BLaER1 treated with 17β-estradiol and CSF1 and Interleukin-3, amounts not matched to agents 10 nM and 100 nM (cell line): ENCODE data around the gene G2E3.
"Not testable (repeated sequence)": the region's sequence is repeated elsewhere in the genome, so short reads cannot be mapped to it uniquely, and the experiment has no call there.

ENCODE experiments used
- H3K27ac ChIP-seq, 11 experiments: shearing (Covaris generic); formaldehyde crosslinking; 2 replicates each; pipeline ENCODE4 v1.8.1; 2022
- H3K27me3 ChIP-seq, 11 experiments: shearing (Covaris generic); formaldehyde crosslinking; 2 replicates each; pipeline ENCODE4 v1.8.1; 2022
- H3K36me3 ChIP-seq, 11 experiments: shearing (Covaris generic); formaldehyde crosslinking; 2 replicates each; pipeline ENCODE4 v1.8.1; 2022
- H3K4me1 ChIP-seq, 10 experiments: shearing (Covaris generic); formaldehyde crosslinking; 2 replicates each; pipeline ENCODE4 v1.8.1; 2022
- H3K4me2 ChIP-seq, 11 experiments: shearing (Covaris generic); formaldehyde crosslinking; 2 replicates each; pipeline ENCODE4 v1.8.1; 2022
- H3K4me3 ChIP-seq, 10 experiments: shearing (Covaris generic); formaldehyde crosslinking; 2 replicates each; pipeline ENCODE4 v1.8.1; 2022
- H3K9ac ChIP-seq, 11 experiments: shearing (Covaris generic); formaldehyde crosslinking; 2 replicates each; pipeline ENCODE4 v1.8.1; 2022
- H3K9me3 ChIP-seq, 11 experiments: shearing (Covaris generic); formaldehyde crosslinking; replicated peaks in 1 of 11; 2 replicates each; pipeline ENCODE4 v1.8.1; 2022
- H4K20me1 ChIP-seq, 11 experiments: shearing (Covaris generic); formaldehyde crosslinking; 2 replicates each; pipeline ENCODE4 v1.8.1; 2022
- Cebpa-rat ChIP-seq, 11 experiments: shearing (Covaris generic); IDR thresholded peaks; 2 replicates each; pipeline ENCODE4 v1.8.1; 2022

G2E3 gene

GRCh38 chr14:30528119-30528518 is 30.8 kb upstream of the G2E3 start:
- no peaks in the 10 kb centered on the region for H3K27me3 ChIP-seq
- no peaks in the 10 kb centered on the region for H4K20me1 ChIP-seq
- TF ChIP-seq Cebpa-rat (IDR thresholded peaks at IDR 0.05) = no peak
- H3K36me3 ChIP-seq = no peaks in the 10 kb centered on the region
- no peak overlapping the region for H3K27ac ChIP-seq
- no peaks in the 10 kb centered on the region for H3K4me1 ChIP-seq
- H3K4me3 ChIP-seq = no peak overlapping the region
- H3K4me2 ChIP-seq = no peak overlapping the region
- H3K9ac ChIP-seq = no peak overlapping the region
- H3K9me3 ChIP-seq = peaks cover 0 to 13% (median 8%) of the 10 kb centered on the region in 11 experiments; a peak in 11 of 22 replicates

DNA sequence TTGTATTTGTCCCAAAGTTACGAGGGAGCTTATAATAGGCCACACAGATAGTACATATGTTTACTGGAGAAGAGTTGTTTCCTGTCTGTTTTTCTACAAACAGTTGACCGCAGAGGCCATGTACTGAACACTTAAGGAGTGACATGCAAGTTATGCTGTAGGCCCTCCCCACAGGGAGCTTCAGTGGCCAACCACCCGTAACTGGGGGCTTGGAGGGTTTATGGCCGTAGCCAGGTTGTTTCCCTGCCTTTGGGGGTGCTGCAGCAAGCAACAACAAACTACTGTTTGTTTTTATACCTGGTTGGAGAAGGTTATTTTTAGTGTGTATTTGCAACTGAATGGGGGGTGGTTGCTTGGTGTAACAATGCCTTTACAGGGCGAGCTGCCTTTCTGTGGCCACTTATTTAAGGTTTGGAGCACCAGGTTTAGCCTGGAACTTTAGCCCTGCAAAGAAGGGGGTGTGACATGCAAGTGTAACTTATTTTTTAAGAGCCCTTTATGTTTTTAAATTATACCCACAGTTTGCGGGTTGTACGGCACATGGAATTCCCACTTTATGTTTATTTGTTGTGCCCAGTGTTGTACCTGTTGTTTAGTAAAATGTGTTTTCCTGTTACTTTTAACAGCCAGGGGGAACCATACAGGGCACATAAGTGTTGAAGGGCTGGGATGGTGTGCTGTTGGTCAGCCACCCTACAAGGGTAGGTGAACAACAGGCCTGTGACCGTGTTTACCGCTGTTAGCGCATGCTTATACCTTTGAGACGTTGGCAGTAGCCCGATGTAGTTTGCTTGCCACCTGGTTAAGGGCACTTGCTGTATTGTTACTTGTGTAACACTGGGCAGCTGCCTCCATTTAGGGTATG is 29.9 kb upstream of the G2E3 start:
- no peak overlapping the region for H3K4me3 ChIP-seq
- H3K9ac ChIP-seq = no peak overlapping the region
- TF ChIP-seq Cebpa-rat (IDR thresholded peaks at IDR 0.05) = no peak
- no peaks in the 10 kb centered on the region for H3K36me3 ChIP-seq
- H3K4me2 ChIP-seq = no peak overlapping the region
- H4K20me1 ChIP-seq = no peaks in the 10 kb centered on the region
- peaks cover 0 to 13% (median 8%) of the 10 kb centered on the region in 11 experiments; a peak in 11 of 22 replicates for H3K9me3 ChIP-seq
- no peaks in the 10 kb centered on the region for H3K4me1 ChIP-seq
- no peak overlapping the region for H3K27ac ChIP-seq
- no peaks in the 10 kb centered on the region for H3K27me3 ChIP-seq

DNA sequence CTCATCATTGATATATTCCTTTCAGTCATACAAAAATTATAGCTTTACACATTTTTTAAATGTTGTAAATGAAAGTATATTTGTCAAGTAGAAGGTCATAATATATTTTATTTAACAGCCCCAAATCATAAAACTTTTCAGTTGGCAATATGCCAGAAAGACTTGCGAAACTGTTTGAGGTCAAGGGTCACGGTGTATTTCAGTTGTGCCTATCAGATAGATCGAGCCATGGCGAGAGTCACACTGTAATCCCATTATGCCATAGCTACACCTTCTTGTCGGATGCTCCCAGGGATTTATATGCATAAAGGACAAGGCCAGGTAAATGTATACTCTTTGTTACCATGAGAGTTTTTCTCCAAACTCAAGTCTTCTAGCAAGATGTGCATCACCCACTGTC is 26.7 kb upstream of the G2E3 start:
- H4K20me1 ChIP-seq = no peaks in the 10 kb centered on the region
- H3K9me3 ChIP-seq = peaks cover 0 to 10% (median 4%) of the 10 kb centered on the region in 11 experiments; a peak in 10 of 22 replicates
- TF ChIP-seq Cebpa-rat (IDR thresholded peaks at IDR 0.05) = no peak
- no peaks in the 10 kb centered on the region for H3K27me3 ChIP-seq
- H3K27ac ChIP-seq = no peak overlapping the region
- H3K4me3 ChIP-seq = no peak overlapping the region
- no peaks in the 10 kb centered on the region for H3K36me3 ChIP-seq
- no peak overlapping the region for H3K9ac ChIP-seq
- no peaks in the 10 kb centered on the region for H3K4me1 ChIP-seq
- H3K4me2 ChIP-seq = no peak overlapping the region

- Histone ChIP-seq H3K27me3 (no peaks in the 10 kb centered on the region), H4K20me1 (no peaks in the 10 kb centered on the region), H3K27ac (no peak overlapping the region), H3K4me2 (no peak overlapping the region), H3K9ac (no peak overlapping the region), H3K4me3 (no peak overlapping the region), H3K4me1 (no peaks in the 10 kb centered on the region), H3K9me3 (peaks cover 0 to 1% (median 0%) of the 10 kb centered on the region in 11 experiments; a peak in 2 of 22 replicates), H3K36me3 (no peaks in the 10 kb centered on the region)
- TF ChIP-seq Cebpa-rat (IDR thresholded peaks at IDR 0.05) = no peak
Observed at GRCh38 chr14:30533126-30533525, 25.8 kb upstream of the G2E3 start.

DNA sequence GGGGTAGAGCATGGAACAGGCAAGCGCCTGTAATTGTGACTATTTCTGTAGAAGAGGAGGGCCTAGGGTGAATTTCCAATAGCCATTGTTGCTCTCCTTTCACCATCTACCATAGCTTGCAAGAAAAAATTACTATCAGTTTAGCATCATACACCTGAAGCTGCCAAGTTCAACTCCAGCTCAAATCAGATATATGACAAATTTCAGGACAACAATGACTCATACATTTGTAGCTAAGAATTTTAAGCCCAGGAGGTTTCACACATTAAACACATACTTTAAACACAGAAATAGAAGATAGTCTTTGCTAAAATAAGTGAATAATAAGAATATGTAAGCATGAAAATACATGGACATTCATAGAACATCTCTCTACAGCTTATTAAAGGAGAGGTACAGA is 17.6 kb upstream of the G2E3 start:
- H3K9me3 ChIP-seq = peaks cover 3 to 5% (median 3%) of the 10 kb centered on the region in 11 experiments; a peak in 19 of 22 replicates
- H3K36me3 ChIP-seq = no peaks in the 10 kb centered on the region
- no peak overlapping the region for H3K4me3 ChIP-seq
- no peaks in the 10 kb centered on the region for H3K27me3 ChIP-seq
- no peak overlapping the region for H3K4me2 ChIP-seq
- TF ChIP-seq Cebpa-rat (IDR thresholded peaks at IDR 0.05) = no peak
- H3K27ac ChIP-seq = no peak overlapping the region
- H4K20me1 ChIP-seq = no peaks in the 10 kb centered on the region
- no peaks in the 10 kb centered on the region for H3K4me1 ChIP-seq
- no peak overlapping the region for H3K9ac ChIP-seq

DNA sequence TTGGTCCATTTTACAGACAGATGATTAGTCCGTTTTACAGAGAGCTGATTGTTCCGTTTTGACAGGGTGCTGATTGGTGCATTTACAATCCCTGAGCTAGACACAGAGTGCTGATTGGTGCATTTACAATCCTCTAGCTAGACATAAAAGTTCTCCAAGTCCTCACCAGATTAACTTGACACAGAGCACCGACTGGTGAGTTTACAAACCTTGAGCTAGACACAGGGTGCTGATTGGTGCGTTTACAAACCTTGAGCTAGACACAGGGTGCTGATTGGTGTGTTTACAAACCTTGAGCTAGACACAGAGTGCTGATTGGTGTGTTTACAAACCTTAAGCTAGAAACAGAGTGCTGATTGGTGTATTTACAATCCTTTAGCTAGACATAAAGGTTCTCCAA is 12.2 kb upstream of the G2E3 start:
- H3K9me3 ChIP-seq = peaks cover 17 to 23% (median 20%) of the 10 kb centered on the region in 11 experiments
- H3K4me2 ChIP-seq, H3K36me3 ChIP-seq, H3K27ac ChIP-seq, H3K9ac ChIP-seq, H3K27me3 ChIP-seq, H3K4me3 ChIP-seq, H4K20me1 ChIP-seq, H3K4me1 ChIP-seq: not testable (repeated sequence)

GRCh38 chr14:30547388-30548048 is 11.4 kb upstream of the G2E3 start:
- no peak for TF ChIP-seq Cebpa-rat (IDR thresholded peaks at IDR 0.05)
- Histone ChIP-seq H3K4me2 (no peak overlapping the region), H3K36me3 (no peaks in the 10 kb centered on the region), H3K9ac (no peak overlapping the region), H3K4me1 (no peaks in the 10 kb centered on the region), H3K27ac (no peak overlapping the region), H3K27me3 (no peaks in the 10 kb centered on the region), H4K20me1 (no peaks in the 10 kb centered on the region), H3K4me3 (no peak overlapping the region), H3K9me3 (peaks cover 17 to 23% (median 20%) of the 10 kb centered on the region in 11 experiments)

DNA sequence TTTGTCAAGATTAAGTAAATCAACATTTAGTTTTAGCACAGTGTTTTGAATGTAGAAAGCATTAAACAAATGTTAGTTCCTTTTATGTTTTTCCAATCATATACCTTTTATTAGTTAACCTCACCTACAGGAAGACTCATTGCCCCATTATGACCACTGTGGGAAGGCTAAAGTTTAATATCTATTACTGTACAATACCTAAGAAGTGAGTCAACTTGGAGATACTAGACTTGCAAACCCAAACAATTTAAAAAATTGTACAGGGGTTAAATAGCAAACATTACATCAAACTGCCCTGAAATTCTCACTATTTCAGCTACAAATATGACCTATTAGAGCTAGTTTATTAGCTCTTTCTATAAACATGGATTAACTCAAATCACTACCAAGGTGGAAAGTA is 8.6 kb upstream of the G2E3 start:
- TF ChIP-seq Cebpa-rat (IDR thresholded peaks at IDR 0.05) = no peak
- Histone ChIP-seq H3K9ac (no peak overlapping the region), H3K4me1 (no peaks in the 10 kb centered on the region), H3K9me3 (peaks cover 17 to 23% (median 20%) of the 10 kb centered on the region in 11 experiments), H3K27me3 (no peaks in the 10 kb centered on the region), H3K4me2 (no peak overlapping the region), H4K20me1 (no peaks in the 10 kb centered on the region), H3K36me3 (no peaks in the 10 kb centered on the region), H3K27ac (no peak overlapping the region), H3K4me3 (no peak overlapping the region)

- H3K27me3 ChIP-seq = no peaks in the 10 kb centered on the region
- H3K9ac ChIP-seq = no peak overlapping the region
- peaks cover 13 to 17% (median 15%) of the 10 kb centered on the region in 11 experiments for H3K9me3 ChIP-seq
- no peak for TF ChIP-seq Cebpa-rat (IDR thresholded peaks at IDR 0.05)
- H3K27ac ChIP-seq = no peak overlapping the region
- no peak overlapping the region for H3K4me3 ChIP-seq
- H3K36me3 ChIP-seq = no peaks in the 10 kb centered on the region
- H3K4me1 ChIP-seq = no peaks in the 10 kb centered on the region
- H3K4me2 ChIP-seq = no peak overlapping the region
- no peaks in the 10 kb centered on the region for H4K20me1 ChIP-seq
Observed at GRCh38 chr14:30551460-30551859, 7.5 kb upstream of the G2E3 start.
